Inflammatory macrophage (primary cell): Measurements from ENCODE around the gene GHITM.

Experiments
- DNase-seq, 2 donors: peaks; one replicate each; pipeline ENCODE4 v3.0.0-alpha.2; 2020 to 2022

Gene GHITM

DNA sequence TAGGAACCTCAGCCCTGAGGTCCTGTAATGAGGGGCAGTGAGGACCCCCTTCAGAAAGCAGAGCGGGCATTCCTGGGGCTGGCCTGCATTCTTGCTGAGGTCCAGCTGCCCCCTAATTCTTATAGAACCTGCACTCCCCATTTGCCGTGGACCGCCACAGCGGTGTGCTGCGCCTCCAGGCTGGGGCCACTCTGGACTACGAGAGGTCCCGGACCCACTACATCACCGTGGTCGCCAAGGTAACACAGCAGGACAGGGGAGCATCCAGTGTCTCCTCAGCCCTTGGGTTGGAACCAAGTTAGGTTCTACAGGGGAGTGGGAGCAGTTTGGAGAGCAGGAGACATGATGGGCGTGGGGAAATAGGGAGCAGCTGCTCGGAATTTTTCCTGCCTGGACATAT lies 62.4 kb downstream of the GHITM start:
- DNase-seq, result no peak

GRCh38 chr10:84202349-84202748 lies 63.0 kb downstream of the GHITM start:
- no peak for DNase-seq
